Liver (tissue), 4 donors: ENCODE results near the gene CCDC71. TPM values are rescaled to one million over a fixed set of nuclear protein-coding genes. Genes with fewer than 3 reads are reported as not detected.

Experiments
- polyA plus RNA-seq, 2 donors: library from polyadenylated mRNA; stranded (reverse) in 1 of 2; unstranded in 1 of 2; fragments of 200-250 nt in 1 of 2; fragments of >200 nt in 1 of 2; fragmentation: Nextera tagmentation in 1 of 2; extraction: Ambion mirVana in 1 of 2; gene quantifications; one replicate each; pipeline versions ENCODE4 v1.2.1 to v1.2.3, GENCODE V29; 2013 to 2015
- total RNA-seq, 2 donors: library from RNA; depleted of rRNA; stranded (reverse); fragments of >200 nt; gene quantifications; one replicate each; pipeline ENCODE4 v1.2.3, GENCODE V29; 2014
- donor health status: healthy.
- donor health status: healthy.
- donor health status: healthy.

CCDC71 gene
- total and polyA plus RNA-seq, 4 donors = 1.1 to 10.7 (median 8.2) TPM

Other genes starting within 250 kb of the CCDC71 start
- 10 to 100 TPM; 36.2 to 63.5 TPM for gene ARIH2, start 247.5 kb downstream of the CCDC71 start, total RNA-seq
- 10 to 100 TPM; 24.8 to 25.9 TPM for gene ARIH2, start 247.5 kb downstream of the CCDC71 start, polyA plus RNA-seq
- gene P4HTM, start 176.1 kb downstream of the CCDC71 start, total RNA-seq = 10 to 100 TPM in 1 of 2 donors, 1 to 10 TPM in 1; 10.0 to 12.8 TPM
- 10 to 100 TPM; 11.0 to 16.2 TPM for gene P4HTM, start 176.1 kb downstream of the CCDC71 start, polyA plus RNA-seq
- gene WDR6, start 158.9 kb downstream of the CCDC71 start, total RNA-seq = 10 to 100 TPM; 43.9 to 50.9 TPM
- gene WDR6, start 158.9 kb downstream of the CCDC71 start, polyA plus RNA-seq = 10 to 100 TPM; 29.4 to 50.1 TPM
- gene DALRD3, start 147.8 kb downstream of the CCDC71 start, total RNA-seq = 10 to 100 TPM in 1 of 2 donors, 1 to 10 TPM in 1; 7.9 to 10.6 TPM
- 1 to 10 TPM; 8.6 to 9.9 TPM for gene DALRD3, start 147.8 kb downstream of the CCDC71 start, polyA plus RNA-seq
- gene NDUFAF3, start 144.2 kb downstream of the CCDC71 start, total RNA-seq = 10 to 100 TPM; 28.6 to 75.6 TPM
- 100 to 1,000 TPM in 1 of 2 donors, 10 to 100 TPM in 1; 68.4 to 107 TPM for gene NDUFAF3, start 144.2 kb downstream of the CCDC71 start, polyA plus RNA-seq
- 100 to 1,000 TPM in 1 of 2 donors, 10 to 100 TPM in 1; 33.6 to 182 TPM for gene IMPDH2, start 136.9 kb downstream of the CCDC71 start, total RNA-seq
- gene IMPDH2, start 136.9 kb downstream of the CCDC71 start, polyA plus RNA-seq = 10 to 100 TPM; 20.9 to 45.8 TPM
- 10 to 100 TPM; 32.5 to 35.1 TPM for gene QRICH1, start 72.3 kb downstream of the CCDC71 start, total RNA-seq
- 10 to 100 TPM; 17.3 to 19.0 TPM for gene QRICH1, start 72.3 kb downstream of the CCDC71 start, polyA plus RNA-seq
- 100 to 1,000 TPM; 192 to 226 TPM for gene QARS1, start 61.6 kb downstream of the CCDC71 start, total RNA-seq
- gene QARS1, start 61.6 kb downstream of the CCDC71 start, polyA plus RNA-seq = 10 to 100 TPM; 58.0 to 97.5 TPM
- gene USP19, start 45.5 kb downstream of the CCDC71 start, total RNA-seq = 10 to 100 TPM; 36.4 to 39.6 TPM
- gene USP19, start 45.5 kb downstream of the CCDC71 start, polyA plus RNA-seq = 10 to 100 TPM in 1 of 2 donors, 1 to 10 TPM in 1; 8.1 to 18.3 TPM
- gene LAMB2, start 33.3 kb downstream of the CCDC71 start, total RNA-seq = 100 to 1,000 TPM; 134 TPM
- gene LAMB2, start 33.3 kb downstream of the CCDC71 start, polyA plus RNA-seq = 100 to 1,000 TPM in 1 of 2 donors, 10 to 100 TPM in 1; 87.6 to 172 TPM
- gene KLHDC8B, start 5.3 kb upstream of the CCDC71 start, total RNA-seq = 10 to 100 TPM in 1 of 2 donors, 1 to 10 TPM in 1; 9.2 to 17.1 TPM
- gene KLHDC8B, start 5.3 kb upstream of the CCDC71 start, polyA plus RNA-seq = 1 to 10 TPM; 8.1 to 9.6 TPM
- 1 to 10 TPM; 1.9 to 3.1 TPM for gene C3orf62, start 110.9 kb upstream of the CCDC71 start, total RNA-seq
- gene C3orf62, start 110.9 kb upstream of the CCDC71 start, polyA plus RNA-seq = 1 to 10 TPM in 1 of 2 donors, under 1 TPM in 1; 0.96 to 1.3 TPM
- gene USP4, start 173.7 kb upstream of the CCDC71 start, total RNA-seq = 10 to 100 TPM; 16.1 to 17.7 TPM
- 10 to 100 TPM; 12.5 to 13.7 TPM for gene USP4, start 173.7 kb upstream of the CCDC71 start, polyA plus RNA-seq
- 100 to 1,000 TPM in 1 of 2 donors, 10 to 100 TPM in 1; 87.0 to 125 TPM for gene GPX1, start 192.0 kb upstream of the CCDC71 start, total RNA-seq
- 100 to 1,000 TPM; 313 to 412 TPM for gene GPX1, start 192.0 kb upstream of the CCDC71 start, polyA plus RNA-seq
- gene RHOA, start 245.6 kb upstream of the CCDC71 start, total RNA-seq = 100 to 1,000 TPM; 157 to 162 TPM
- gene RHOA, start 245.6 kb upstream of the CCDC71 start, polyA plus RNA-seq = 100 to 1,000 TPM; 144 to 169 TPM
- 10 to 100 TPM; 13.6 to 24.9 TPM for gene TCTA, start 246.1 kb upstream of the CCDC71 start, total RNA-seq
- 10 to 100 TPM; 24.3 to 28.2 TPM for gene TCTA, start 246.1 kb upstream of the CCDC71 start, polyA plus RNA-seq